Middle frontal gyrus (tissue), 1 donor: ENCODE measurements around the gene PCBP3.
"Not testable (repeated sequence)": the region's sequence is repeated elsewhere in the genome, so short reads cannot be mapped to it uniquely, and the experiment has no call there.

Experiments used
- DNase-seq: peaks from one replicate; pipeline ENCODE4 v3.0.0-alpha.2; 2015; ENCODE audit warnings: low spot score; ENCODE audit errors: extremely low spot score

Gene PCBP3

DNA sequence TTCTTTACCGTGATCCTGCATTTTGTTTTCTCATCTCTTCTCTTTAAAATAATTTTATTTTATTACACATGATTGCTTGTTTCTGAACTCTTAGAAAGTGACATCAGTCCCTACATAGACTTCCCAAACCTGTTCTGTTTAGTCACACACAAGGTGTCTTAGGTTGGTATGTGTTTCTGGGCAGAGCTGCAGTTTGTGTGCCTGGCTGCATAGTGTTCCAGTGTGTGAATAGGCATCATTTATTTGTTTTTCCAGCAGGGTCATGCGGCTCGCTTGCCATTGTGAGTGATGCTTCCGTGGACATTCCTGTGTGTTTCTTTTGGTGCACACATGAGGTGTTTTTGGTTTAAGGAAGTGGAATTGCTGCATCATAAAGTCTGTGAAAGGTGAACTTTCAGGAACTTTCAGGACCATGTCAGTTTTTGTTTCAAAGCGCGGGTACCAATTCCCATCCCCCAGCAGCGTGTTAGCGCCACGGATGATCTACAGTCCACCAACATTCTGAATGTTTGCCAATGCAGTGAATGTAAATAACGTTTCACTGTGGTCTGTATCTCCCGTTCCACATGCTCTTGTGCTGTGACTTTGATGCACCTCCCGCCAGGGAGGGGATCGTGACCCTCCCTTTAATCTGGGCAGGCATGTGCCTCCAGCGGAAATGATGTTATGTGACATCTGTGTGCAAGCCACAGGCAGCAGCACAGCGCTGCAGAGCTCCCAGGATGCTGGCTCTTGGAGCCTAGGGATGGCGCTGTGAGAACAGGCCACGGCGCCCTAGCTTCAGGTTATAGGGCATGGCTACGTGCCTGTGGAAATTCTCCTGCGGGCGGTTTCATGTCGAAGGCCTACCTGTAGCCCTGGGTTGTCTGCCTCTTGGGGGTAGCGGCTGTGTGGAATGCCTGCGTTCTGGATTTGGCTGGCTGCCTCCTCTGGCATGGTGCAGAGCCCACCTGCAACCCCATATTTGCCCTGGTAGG is 193.5 kb downstream of the PCBP3 start:
- DNase-seq, result no peak

DNA sequence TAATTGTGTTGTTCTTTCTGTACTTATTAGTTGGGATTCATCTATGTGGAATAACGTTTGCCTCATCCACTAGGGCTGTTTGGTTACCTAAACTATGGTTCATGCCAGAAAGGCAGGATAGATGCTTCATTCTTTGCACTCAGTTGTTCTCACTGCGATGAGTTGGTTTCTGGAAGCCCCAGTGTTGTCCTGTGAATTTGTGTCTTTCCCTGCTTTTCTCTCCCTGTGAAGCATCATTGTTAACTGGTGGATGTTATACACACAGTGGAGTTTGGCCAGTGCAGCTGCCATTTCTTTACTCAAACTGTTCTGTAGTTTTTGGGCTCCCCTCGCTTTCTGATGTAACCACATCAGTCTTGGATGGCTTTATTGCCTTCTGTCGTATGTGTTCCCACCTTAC is 194.4 kb downstream of the PCBP3 start:
- no peak for DNase-seq

- DNase-seq, result no peak
Observed at GRCh38 chr21:45838634-45839033, 195.1 kb downstream of the PCBP3 start.

DNA sequence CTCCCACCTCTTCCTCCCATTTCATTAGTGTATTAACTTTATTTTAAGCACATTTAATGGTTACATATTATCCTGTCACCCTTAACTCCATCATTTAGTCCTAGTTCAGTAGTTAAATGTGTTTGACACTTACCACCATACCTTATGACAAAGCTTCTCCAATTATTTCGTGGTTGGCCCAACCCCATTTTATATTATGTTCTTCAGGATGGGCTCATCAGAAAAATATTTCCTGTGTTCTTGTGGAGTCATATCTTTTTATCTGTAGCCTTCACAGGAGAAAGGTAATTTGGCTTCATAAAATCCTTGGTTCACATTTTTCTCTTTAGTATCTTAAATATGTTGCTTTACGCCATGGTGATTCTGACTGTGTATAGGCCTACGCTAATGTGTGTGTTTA is 195.7 kb downstream of the PCBP3 start:
- DNase-seq, result no peak

GRCh38 chr21:45841033-45841432 is 197.5 kb downstream of the PCBP3 start:
- DNase-seq, result no peak

DNA sequence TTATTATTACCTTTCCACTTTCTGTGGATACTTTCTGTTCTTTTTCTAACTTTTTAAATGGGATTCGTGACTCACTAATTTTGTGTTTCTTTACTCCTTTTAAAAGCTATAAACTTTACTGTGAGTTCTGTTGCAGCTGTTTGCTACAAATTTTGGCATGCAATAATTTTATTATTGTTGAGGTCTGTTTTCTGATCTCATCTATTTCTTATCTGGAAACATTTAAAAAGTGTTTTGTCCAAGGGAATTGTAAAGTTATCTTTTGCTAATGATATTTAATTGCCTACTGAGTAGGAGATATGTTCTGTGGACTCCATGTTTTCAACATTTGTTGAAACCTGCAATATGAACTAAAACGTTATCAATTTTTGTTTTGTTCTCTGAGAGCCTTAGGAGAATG is 199.9 kb downstream of the PCBP3 start:
- no peak for DNase-seq

GRCh38 chr21:45844181-45844580 is 200.7 kb downstream of the PCBP3 start:
- no peak for DNase-seq

- no peak for DNase-seq
Observed at GRCh38 chr21:45845063-45845769, 201.7 kb downstream of the PCBP3 start.

GRCh38 chr21:45845770-45846090 is 202.2 kb downstream of the PCBP3 start:
- no peak for DNase-seq

DNA sequence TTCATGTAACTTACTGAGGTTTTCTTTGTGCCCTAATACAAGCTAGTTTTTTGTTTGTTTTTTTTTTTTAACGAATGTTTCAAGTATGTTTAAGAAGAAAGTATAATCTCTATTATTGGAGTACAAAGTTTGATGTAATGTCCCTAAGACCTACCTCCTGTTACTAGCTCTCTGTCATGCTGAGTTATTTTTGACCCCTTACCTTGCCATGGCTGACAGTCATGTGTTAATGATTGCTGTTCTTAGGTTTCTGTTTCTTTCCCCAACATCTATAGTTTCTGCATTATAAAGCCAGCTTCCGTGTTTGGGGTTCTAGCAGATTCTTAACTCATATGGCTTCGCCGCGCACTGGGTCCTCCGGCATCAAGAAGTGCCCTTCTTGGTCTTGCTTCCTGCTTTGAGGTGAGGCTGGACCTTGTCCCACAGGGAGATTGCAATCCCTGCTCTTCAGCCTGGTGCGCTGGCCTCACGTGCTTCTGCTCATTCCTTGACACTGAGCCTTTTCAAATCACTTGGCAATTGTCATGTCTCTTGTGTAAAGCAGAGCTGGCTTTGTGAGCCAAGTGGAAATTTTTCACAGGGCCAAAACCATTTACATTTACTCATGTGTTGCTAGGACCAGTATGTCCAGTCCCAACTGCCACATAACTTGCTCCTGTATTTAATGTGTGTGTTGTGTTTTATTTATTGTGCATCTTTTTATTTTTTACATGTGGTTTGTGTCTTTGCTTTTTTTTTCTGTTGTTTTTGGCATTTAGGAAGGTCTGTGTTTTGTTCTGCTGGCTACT is 203.0 kb downstream of the PCBP3 start:
- DNase-seq, result no peak

- DNase-seq, result no peak
Observed at GRCh38 chr21:45847870-45848269, 204.3 kb downstream of the PCBP3 start.

DNA sequence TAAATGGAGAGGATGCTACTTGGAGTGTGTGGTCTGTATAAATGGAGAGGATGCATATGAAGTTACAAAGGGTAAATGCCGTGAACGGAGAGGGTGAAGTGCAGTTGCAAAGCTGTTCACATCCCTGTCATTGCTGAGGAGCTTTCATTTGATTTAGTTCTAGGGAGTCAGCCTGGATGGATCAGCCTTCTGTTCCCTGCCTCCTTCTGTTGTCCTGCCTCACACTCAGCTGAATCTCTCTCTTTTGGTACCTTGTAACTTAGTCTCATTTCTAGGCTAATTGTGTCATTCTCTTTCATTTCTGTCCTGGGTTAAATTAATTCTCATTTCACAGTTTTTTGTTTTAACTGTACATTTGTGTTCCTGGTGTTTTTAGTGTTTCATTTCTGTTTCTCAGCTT is 204.8 kb downstream of the PCBP3 start:
- no peak for DNase-seq

GRCh38 chr21:45848805-45849204 is 205.3 kb downstream of the PCBP3 start:
- no peak for DNase-seq

DNA sequence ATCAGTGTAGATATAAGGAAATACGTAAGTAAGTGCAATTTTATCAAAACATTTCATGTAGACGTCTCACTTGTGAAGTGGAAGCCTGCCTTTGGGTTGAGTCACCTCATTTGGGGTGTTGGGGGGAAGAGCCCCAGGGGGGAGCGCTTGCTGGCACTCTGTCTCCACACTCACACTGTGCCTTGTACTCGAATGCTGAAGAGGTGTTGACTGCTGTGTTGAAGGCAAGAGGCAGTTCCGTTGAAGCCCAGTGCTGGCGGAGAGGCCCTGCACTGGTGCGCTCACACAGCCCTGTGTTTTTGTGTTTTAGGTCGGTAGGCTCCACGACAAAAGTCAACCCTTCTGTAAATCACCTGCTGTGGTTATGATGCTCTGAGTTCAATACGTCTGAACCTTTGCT is 206.1 kb downstream of the PCBP3 start:
- DNase-seq, result no peak

GRCh38 chr21:45850181-45850580 is 206.7 kb downstream of the PCBP3 start:
- DNase-seq, result no peak

GRCh38 chr21:45852386-45852785 is 208.9 kb downstream of the PCBP3 start:
- DNase-seq, result not testable (repeated sequence)

DNA sequence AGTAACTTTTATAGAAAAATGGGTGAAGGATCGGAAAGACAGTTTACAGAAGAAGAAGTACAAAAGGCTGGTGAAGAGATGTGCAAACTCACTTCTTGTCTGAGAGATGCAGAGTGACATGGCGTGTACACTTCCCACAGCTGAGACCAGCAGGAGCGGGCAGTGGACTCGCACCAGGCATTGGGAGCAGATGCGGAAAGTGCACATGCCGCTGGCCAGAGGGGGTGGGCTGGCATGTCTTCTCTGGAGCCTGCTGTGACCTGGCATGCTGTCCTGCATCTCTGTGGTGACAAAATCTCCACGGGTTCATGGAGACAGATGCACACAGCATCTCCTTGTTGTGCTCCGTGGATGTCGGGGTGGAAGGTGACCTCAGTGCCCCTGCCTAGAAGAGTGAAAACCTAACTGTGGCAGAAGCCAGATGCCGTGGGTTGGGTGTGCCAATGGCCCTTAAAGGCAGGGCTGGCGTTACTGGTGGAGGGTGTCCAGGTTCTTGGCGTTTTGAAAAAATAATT is 209.4 kb downstream of the PCBP3 start:
- no peak for DNase-seq

DNA sequence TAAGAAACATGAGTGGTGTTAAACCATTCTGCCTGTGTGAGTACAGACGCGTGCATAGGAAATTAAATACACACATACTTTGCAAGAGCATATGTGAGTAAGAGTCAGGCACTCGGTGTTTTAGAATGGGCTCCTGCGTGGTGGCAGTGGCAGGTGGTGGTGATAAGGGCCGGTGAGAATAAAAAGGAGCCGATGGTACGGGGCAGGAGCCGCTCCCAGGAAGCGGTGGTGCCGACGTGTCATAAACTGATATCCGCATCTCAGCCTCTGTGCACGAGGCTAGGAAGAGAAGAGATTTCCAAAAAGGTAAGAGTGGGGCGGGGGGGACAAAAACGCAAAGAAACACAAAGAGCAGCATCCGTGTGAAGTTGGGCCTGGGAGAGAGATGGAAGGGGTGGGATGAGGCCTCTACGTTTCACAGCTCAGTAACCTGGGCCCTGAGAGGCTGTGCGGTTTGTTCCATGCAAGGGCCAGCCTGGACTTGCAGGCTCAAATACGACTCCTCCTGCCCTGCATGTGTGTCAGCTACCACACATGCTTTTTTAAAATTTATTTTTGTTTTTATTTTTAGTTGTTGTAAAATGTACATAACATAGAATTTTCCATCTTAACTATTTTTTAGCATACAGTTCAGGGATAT is 210.3 kb downstream of the PCBP3 start:
- no peak for DNase-seq

- no peak for DNase-seq
Observed at GRCh38 chr21:45854690-45855247, 211.2 kb downstream of the PCBP3 start.

DNA sequence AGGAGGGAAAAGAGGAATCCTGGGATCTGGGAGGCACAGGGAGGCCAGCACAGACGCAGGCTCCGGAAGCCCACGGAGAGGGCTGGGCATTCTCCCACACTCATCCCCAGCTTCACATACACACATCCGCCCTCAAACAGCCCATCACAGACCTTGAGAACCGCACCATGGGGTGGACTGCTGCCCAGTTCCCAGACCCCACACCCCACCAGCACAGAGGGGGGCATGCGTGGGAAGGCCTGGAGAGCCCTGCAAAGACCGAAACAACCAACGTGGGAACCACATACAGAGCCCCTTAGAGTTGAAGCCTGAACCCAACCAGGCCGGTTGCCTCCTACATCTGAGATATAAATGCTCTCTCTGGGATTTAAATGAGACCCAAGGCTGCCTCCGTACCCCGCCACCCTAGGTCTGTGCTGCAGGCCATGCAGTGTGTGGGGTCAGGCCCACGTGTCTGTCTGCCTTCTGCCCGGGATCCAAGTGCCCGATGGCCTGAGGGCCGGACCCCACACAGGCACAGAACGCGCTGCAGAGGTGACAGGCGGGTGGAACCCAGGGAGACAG is 211.8 kb downstream of the PCBP3 start:
- no peak for DNase-seq

GRCh38 chr21:45856442-45856841 is 212.9 kb downstream of the PCBP3 start:
- DNase-seq, result no peak
